Measurements from ENCODE around the gene SIRPB2.

The SIRPB2 gene

GRCh38 chr20:1469925-1470571 lies 21.2 kb downstream of the SIRPB2 start:
- DNase-seq = peak; percentile 33

GRCh38 chr20:1469306-1469905 lies 21.8 kb downstream of the SIRPB2 start:
- no peak for DNase-seq

GRCh38 chr20:1468117-1468624 lies 23.0 kb downstream of the SIRPB2 start:
- no peak for DNase-seq

GRCh38 chr20:1467355-1468116 lies 23.7 kb downstream of the SIRPB2 start:
- DNase-seq = no peak

GRCh38 chr20:1467082-1467354 lies 24.2 kb downstream of the SIRPB2 start:
- no peak for DNase-seq

GRCh38 chr20:1466211-1467081 lies 24.8 kb downstream of the SIRPB2 start, which contains the start of gene NSFL1C:
Gene NSFL1C (minus strand): TSS chr20:1466849. CDS start chr20:1466824, 25 bp downstream.
- peak; percentile 92 for DNase-seq

GRCh38 chr20:1465470-1466210 lies 25.6 kb downstream of the SIRPB2 start:
- no peak for DNase-seq

- DNase-seq = no peak
These were observed 27.1 kb downstream of the SIRPB2 start for GRCh38 chr20:1463971-1464570.

GRCh38 chr20:1462834-1463233 lies 28.4 kb downstream of the SIRPB2 start:
- DNase-seq = no peak

GRCh38 chr20:1462001-1462400 lies 29.2 kb downstream of the SIRPB2 start:
- DNase-seq = no peak

- DNase-seq = no peak
These were observed 30.9 kb downstream of the SIRPB2 start for GRCh38 chr20:1460275-1460674.

- DNase-seq = no peak
These were observed 33.2 kb downstream of the SIRPB2 start for GRCh38 chr20:1457992-1458391.

GRCh38 chr20:1456300-1456699 lies 34.9 kb downstream of the SIRPB2 start:
- DNase-seq = no peak

- DNase-seq = no peak
These were observed 40.2 kb downstream of the SIRPB2 start for GRCh38 chr20:1450926-1451491.

- DNase-seq = no peak
These were observed 41.9 kb downstream of the SIRPB2 start for GRCh38 chr20:1449370-1449769.

GRCh38 chr20:1448081-1448620 lies 43.1 kb downstream of the SIRPB2 start:
- no peak for DNase-seq

- DNase-seq = no peak
These were observed 44.7 kb downstream of the SIRPB2 start for GRCh38 chr20:1446536-1446935.

GRCh38 chr20:1443085-1443484 lies 48.1 kb downstream of the SIRPB2 start:
- no peak for DNase-seq

- DNase-seq = no peak
These were observed 48.9 kb downstream of the SIRPB2 start for GRCh38 chr20:1442304-1442703.

- DNase-seq = no peak
These were observed 50.1 kb downstream of the SIRPB2 start for GRCh38 chr20:1441133-1441532.

- no peak for DNase-seq
These were observed 51.2 kb downstream of the SIRPB2 start for GRCh38 chr20:1440024-1440423.
